SK-N-SH (cell line): Measurements from ENCODE around the gene RPL13. TPM values are rescaled to one million over a fixed set of nuclear protein-coding genes. Genes with fewer than 3 reads are reported as not detected.

Source experiments
- CTCF ChIA-PET: fragments of 300-600, 350-600 bp; formaldehyde crosslinking; extraction: SDS; loops from one replicate; lab custom pipeline; 2021; lab: Yijun Ruan, JAX
- POLR2A ChIA-PET: fragments of 350-600 bp; sonication (Branson Sonifier 250); formaldehyde crosslinking; extraction: SDS; loops from one replicate; lab custom pipeline; 2020; ENCODE audit warnings: antibody characterized with exemption, inconsistent platforms; lab: Yijun Ruan, JAX
- DNase-seq: peaks from one replicate; pipeline ENCODE4 v3.0.0; 2012
- H2AFZ ChIP-seq: fragments of 200-600 bp; sonication (generic); 2 replicates; pipeline ENCODE4 v1.8.1; 2016; ENCODE audit warnings: antibody characterized with exemption, mild to moderate bottlenecking, low read depth
- H3F3A ChIP-seq: fragments of 200-600 bp; sonication (generic); replicated peaks from 2 replicates; pipeline ENCODE3; 2016; ENCODE audit warnings: antibody characterized with exemption, mild to moderate bottlenecking; ENCODE audit not compliant: insufficient read depth
- H3K27ac ChIP-seq, 2 experiments: fragments of 200-500 bp in 1 of 2; fragments of 200-600 bp in 1 of 2; sonication (Bioruptor generic) in 1 of 2; sonication (generic), shearing (Covaris generic) in 1 of 2; 2 replicates each; pipeline versions ENCODE4 v1.5.1 to v1.6.1; 2014 to 2016; ENCODE audit warnings: low read depth in 2 of 2, inconsistent platforms in 1 of 2, low read length in 1 of 2, mild to moderate bottlenecking in 1 of 2, mixed read lengths in 1 of 2
- H3K27me3 ChIP-seq: fragments of 200-600 bp; sonication (generic), shearing (Covaris generic); 2 replicates; pipeline ENCODE4 v1.6.1; 2016; ENCODE audit warnings: mixed run types; ENCODE audit not compliant: insufficient read depth
- H3K36me3 ChIP-seq, 2 experiments: fragments of 200-500 bp in 1 of 2; fragments of 200-600 bp in 1 of 2; sonication (Bioruptor generic) in 1 of 2; sonication (generic) in 1 of 2; replicated peaks in 1 of 2; 2 replicates each; pipeline versions ENCODE3 to v1.5.1; 2014 to 2016; ENCODE audit warnings: low read length in 1 of 2, mild to moderate bottlenecking in 1 of 2; ENCODE audit not compliant: insufficient read depth in 2 of 2, control insufficient read depth in 1 of 2
- H3K4me1 ChIP-seq, 2 experiments: fragments of 200-500 bp in 1 of 2; fragments of 200-600 bp in 1 of 2; sonication (Bioruptor generic) in 1 of 2; sonication (generic), shearing (Covaris generic) in 1 of 2; 2 replicates each; pipeline versions ENCODE4 v1.5.1 to v1.6.1; 2014 to 2016; ENCODE audit warnings: low read depth in 1 of 2, low read length in 1 of 2, mixed run types in 1 of 2; ENCODE audit not compliant: insufficient read depth in 2 of 2, control insufficient read depth in 1 of 2
- H3K4me2 ChIP-seq: fragments of 200-600 bp; sonication (generic), shearing (Covaris generic); 2 replicates; pipeline ENCODE4 v1.6.1; 2017; ENCODE audit warnings: mixed run types
- H3K4me3 ChIP-seq, 2 experiments: fragments of 200-500 bp in 1 of 2; fragments of 200-600 bp in 1 of 2; sonication (Bioruptor generic) in 1 of 2; sonication (generic), shearing (Covaris generic) in 1 of 2; 2 replicates each; pipeline versions ENCODE4 v1.5.1 to v1.8.1; 2014 to 2016; ENCODE audit warnings: low read depth in 2 of 2, inconsistent platforms in 1 of 2, low read length in 1 of 2, mild to moderate bottlenecking in 1 of 2, mixed read lengths in 1 of 2, moderate library complexity in 1 of 2
- H3K79me2 ChIP-seq: fragments of 200-600 bp; sonication (generic); 2 replicates; pipeline ENCODE4 v1.8.1; 2017; ENCODE audit warnings: mild to moderate bottlenecking; ENCODE audit not compliant: insufficient read depth
- H3K9ac ChIP-seq: fragments of 200-600 bp; sonication (generic); 2 replicates; pipeline ENCODE4 v1.6.1; 2017; ENCODE audit warnings: mixed run types
- H3K9me2 ChIP-seq: fragments of 200-600 bp; sonication (generic); 2 replicates; pipeline ENCODE4 v1.6.1; 2017; ENCODE audit warnings: mixed run types
- H3K9me3 ChIP-seq: fragments of 200-600 bp; sonication (generic); 2 replicates; pipeline ENCODE4 v1.6.1; 2017; ENCODE audit warnings: mixed run types, mild to moderate bottlenecking, moderate library complexity
- H4K20me1 ChIP-seq: fragments of 200-600 bp; sonication (generic); 2 replicates; pipeline ENCODE4 v1.6.1; 2017; ENCODE audit warnings: mild to moderate bottlenecking, mixed run types; ENCODE audit not compliant: insufficient read depth
- ELF1 ChIP-seq: IDR thresholded peaks from 2 replicates; pipeline ENCODE4 v1.4.0; 2012
- EZH2phosphoT487 ChIP-seq: fragments of 200-600 bp; sonication (generic); IDR thresholded peaks from 2 replicates; pipeline ENCODE4 v1.6.1; 2017; ENCODE audit warnings: low read depth, mixed run types, mild to moderate bottlenecking, antibody characterized with exemption, moderate library complexity, borderline replicate concordance
- FOSL2 ChIP-seq: IDR thresholded peaks from 2 replicates; pipeline ENCODE4 v1.4.0; 2012; ENCODE audit warnings: low read depth, mild to moderate bottlenecking, moderate library complexity, borderline replicate concordance
- FOXJ3 ChIP-seq: sonication (generic); formaldehyde crosslinking; IDR thresholded peaks from 2 replicates; pipeline ENCODE4 v1.5.1; 2020; ENCODE audit warnings: mild to moderate bottlenecking, missing genetic modification reagents
- FOXM1 ChIP-seq: IDR thresholded peaks from 2 replicates; pipeline ENCODE4 v1.4.0; 2012; ENCODE audit warnings: low read depth, mild to moderate bottlenecking
- GABPA ChIP-seq: IDR thresholded peaks from 2 replicates; pipeline ENCODE4 v1.4.0; 2012; ENCODE audit warnings: low read depth, mild to moderate bottlenecking
- MXI1 ChIP-seq: IDR thresholded peaks from 2 replicates; pipeline ENCODE4 v1.6.1; 2012; ENCODE audit warnings: mild to moderate bottlenecking, low read depth, low read length, improper control_type of control experiment
- NRF1 ChIP-seq: IDR thresholded peaks from 2 replicates; pipeline ENCODE4 v1.6.1; 2012; ENCODE audit warnings: low read depth, mild to moderate bottlenecking, low read length
- PBX3 ChIP-seq: IDR thresholded peaks from 2 replicates; pipeline ENCODE4; 2012
- POLR2AphosphoS5 ChIP-seq: IDR thresholded peaks from 2 replicates; pipeline ENCODE4 v1.6.1; 2012; ENCODE audit warnings: low read depth, low read length
- RAD21 ChIP-seq: IDR thresholded peaks from 2 replicates; pipeline ENCODE4 v1.6.1; 2012; ENCODE audit warnings: mild to moderate bottlenecking, low read length
- RCOR1 ChIP-seq: fragments of 150-350 bp; IDR thresholded peaks from 2 replicates; pipeline ENCODE4 v1.6.1; 2017; ENCODE audit warnings: antibody characterized with exemption, low read length
- RFX5 ChIP-seq: IDR thresholded peaks from 2 replicates; pipeline ENCODE4 v1.6.1; 2012; ENCODE audit warnings: mild to moderate bottlenecking, improper control_type of control experiment, low read length
- SIN3A ChIP-seq: IDR thresholded peaks from 2 replicates; pipeline ENCODE4 v1.6.1; 2012; ENCODE audit warnings: low read depth, mild to moderate bottlenecking, low read length, moderate library complexity, borderline replicate concordance
- SMC3 ChIP-seq: IDR thresholded peaks from 2 replicates; pipeline ENCODE4 v1.6.1; 2012; ENCODE audit warnings: low read depth, low read length, improper control_type of control experiment
- TCF12 ChIP-seq: IDR thresholded peaks from 2 replicates; pipeline ENCODE4 v1.4.0; 2012
- TEAD4 ChIP-seq: IDR thresholded peaks from 2 replicates; pipeline ENCODE4 v1.4.0; 2012; ENCODE audit warnings: mild to moderate bottlenecking, borderline replicate concordance; ENCODE audit not compliant: insufficient read depth
- YY1 ChIP-seq: IDR thresholded peaks from 2 replicates; pipeline ENCODE4 v1.4.0; 2012; ENCODE audit warnings: low read depth, mild to moderate bottlenecking
- ZBTB33 ChIP-seq: IDR thresholded peaks from 2 replicates; pipeline ENCODE4 v1.4.0; 2012; ENCODE audit warnings: low read depth, borderline replicate concordance
- WGBS: methylation state at CpG from one replicate; pipeline ENCODE4 v1.1.6; 2017; ENCODE audit warnings: low lambda C conversion rate; 5-methylcytosine and 5-hydroxymethylcytosine counted together
- polyA plus RNA-seq, 3 experiments: library from polyadenylated mRNA; depleted of rRNA; stranded (reverse); fragments of >200 nt; gene quantifications; 2 replicates each; pipeline ENCODE4 v1.2.3, GENCODE V29; 2012
- TF ChIP-seq, protein P1 (sequence below): fragments of 150-350 bp; IDR thresholded peaks from 2 replicates; pipeline ENCODE4 v1.6.1; 2017; ENCODE audit warnings: antibody characterized with exemption, low read length, low read depth, borderline replicate concordance

The RPL13 gene
- polyA plus RNA-seq, 1 of the 3 experiments (the other 2 are of a cell fraction) = 4,635 TPM

GRCh38 chr16:89577055-89577759 lies 16.7 kb downstream of the RPL13 start:
- Histone ChIP-seq H3K9me2 (no peaks in the 10 kb centered on the region), H3K4me2 (no peak overlapping the region), H2AFZ (no peak overlapping the region), H3K9me3 (no peaks in the 10 kb centered on the region), H3K79me2 (no peaks in the 10 kb centered on the region), H3K4me1 (peaks cover 8 to 12% of the 10 kb centered on the region in 2 experiments; a peak in 3 of 4 replicates), H4K20me1 (no peaks in the 10 kb centered on the region), H3K27me3 (no peaks in the 10 kb centered on the region), H3K9ac (no peak overlapping the region), H3K4me3 (no peak overlapping the region), H3K36me3 (no peaks in the 10 kb centered on the region), H3F3A (peaks cover 12% of the 10 kb centered on the region), H3K27ac (no peak overlapping the region)
- no peak for DNase-seq
- POLR2A ChIA-PET = no interaction called here
- CTCF ChIA-PET = no interaction called here
- TF ChIP-seq RCOR1 (no peak), FOXM1 (no peak), ZBTB33 (no peak), GABPA (no peak), MXI1 (no peak), RFX5 (no peak), YY1 (no peak), SMC3 (no peak), SIN3A (no peak), EZH2phosphoT487 (no peak), RAD21 (no peak), TCF12 (no peak), PBX3 (no peak), FOXJ3 (CRISPR knock-in tag) (no peak), NRF1 (no peak), POLR2AphosphoS5 (no peak), ELF1 (no peak), TEAD4 (no peak), FOSL2 (no peak)
- TF ChIP-seq, protein P1, sequence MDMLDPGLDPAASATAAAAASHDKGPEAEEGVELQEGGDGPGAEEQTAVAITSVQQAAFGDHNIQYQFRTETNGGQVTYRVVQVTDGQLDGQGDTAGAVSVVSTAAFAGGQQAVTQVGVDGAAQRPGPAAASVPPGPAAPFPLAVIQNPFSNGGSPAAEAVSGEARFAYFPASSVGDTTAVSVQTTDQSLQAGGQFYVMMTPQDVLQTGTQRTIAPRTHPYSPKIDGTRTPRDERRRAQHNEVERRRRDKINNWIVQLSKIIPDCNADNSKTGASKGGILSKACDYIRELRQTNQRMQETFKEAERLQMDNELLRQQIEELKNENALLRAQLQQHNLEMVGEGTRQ = no peak
- 85% methylated on average over 22 of the region's 25 CpGs for WGBS
